Activated T-helper 9 cell treated with anti-CD3 and anti-CD28 coated beads, Interleukin-2, amount 50 U/mL, for 16 hours (primary cell): ENCODE results near the gene CBX2.

Experiments used
- DNase-seq: peaks from one replicate; pipeline ENCODE4 v3.0.0-alpha.2; 2020; ENCODE audit warnings: low read depth

The CBX2 gene

GRCh38 chr17:79812353-79813258 lies 34.7 kb downstream of the CBX2 start:
- no peak for DNase-seq

- no peak for DNase-seq
Observed at GRCh38 chr17:79813297-79814126, 35.6 kb downstream of the CBX2 start.

GRCh38 chr17:79814127-79814973 lies 36.4 kb downstream of the CBX2 start:
- no peak for DNase-seq

- DNase-seq, result no peak
Observed at GRCh38 chr17:79814974-79815835, 37.3 kb downstream of the CBX2 start.

GRCh38 chr17:79815836-79816461 lies 38.0 kb downstream of the CBX2 start:
- DNase-seq, result no peak

GRCh38 chr17:79818026-79818758 lies 40.2 kb downstream of the CBX2 start:
- no peak for DNase-seq

- no peak for DNase-seq
Observed at GRCh38 chr17:79819085-79819484, 41.1 kb downstream of the CBX2 start.

GRCh38 chr17:79819534-79820276 lies 41.8 kb downstream of the CBX2 start:
- no peak for DNase-seq

GRCh38 chr17:79820959-79821330 lies 43.0 kb downstream of the CBX2 start:
- no peak for DNase-seq

- DNase-seq, result no peak
Observed at GRCh38 chr17:79821331-79822095, 43.6 kb downstream of the CBX2 start.

- DNase-seq, result no peak
Observed at GRCh38 chr17:79822583-79823124, 44.7 kb downstream of the CBX2 start.

- no peak for DNase-seq
Observed at GRCh38 chr17:79824234-79824633, 46.3 kb downstream of the CBX2 start.

GRCh38 chr17:79824893-79825579 lies 47.1 kb downstream of the CBX2 start:
- DNase-seq, result no peak

GRCh38 chr17:79825580-79825921 lies 47.6 kb downstream of the CBX2 start:
- DNase-seq, result no peak

GRCh38 chr17:79826204-79826680 lies 48.3 kb downstream of the CBX2 start:
- no peak for DNase-seq

- DNase-seq, result no peak
Observed at GRCh38 chr17:79826841-79827578, 49.1 kb downstream of the CBX2 start.

- no peak for DNase-seq
Observed at GRCh38 chr17:79829004-79829403, 51.1 kb downstream of the CBX2 start.
